ENCODE data around the gene MRPL10. TPM values are rescaled to one million over a fixed set of nuclear protein-coding genes. Genes with fewer than 3 reads are reported as not detected.

MRPL10 gene
- total RNA-seq, 1 donor from 2014 or later: 48.2 TPM

DNA sequence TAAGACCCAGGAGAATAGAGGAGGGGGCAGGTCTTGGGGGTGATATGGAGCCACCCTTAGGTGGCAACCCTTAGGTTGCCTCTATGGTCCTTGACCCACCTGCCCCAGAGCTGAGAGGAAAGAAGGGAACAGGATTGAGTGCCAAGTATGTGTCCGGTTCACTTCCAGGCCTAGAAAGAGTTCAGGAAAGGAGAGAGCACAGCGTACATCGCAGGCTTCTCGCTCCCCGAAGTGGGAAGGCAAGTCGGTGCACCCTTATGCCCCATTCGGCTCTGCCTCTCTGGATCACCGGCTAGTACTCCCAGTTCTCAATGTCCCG is 19.0 kb upstream of the MRPL10 start:
- Histone ChIP-seq H3K9me3 (ENCODE audit: low read depth) (no peaks in the 10 kb centered on the region), H4K20me1 (ENCODE audit: low read depth) (peaks cover 36% of the 10 kb centered on the region), H3K4me1 (peaks cover 19% of the 10 kb centered on the region), H3K79me2 (ENCODE audit: low read depth) (no peaks in the 10 kb centered on the region), H3K4me3 (peak overlapping the region; percentile 46), H2AFZ (replicated peaks) (peak overlapping the region; percentile 83), H3K27ac (no peak overlapping the region), H3K9ac (no peak overlapping the region), H3K36me3 (no peaks in the 10 kb centered on the region), H3K27me3 (peaks cover 100% of the 10 kb centered on the region), H3F3A (ENCODE audit: low read depth) (peaks cover 15% of the 10 kb centered on the region), H3K4me2 (peak overlapping the region; percentile 83)
- H3K27me3 Mint-ChIP-seq (ENCODE audit: insufficient read depth, low read depth): peaks cover 85% of the 10 kb centered on the region
- peak overlapping the region; percentile 82 for H3K4me3 Mint-ChIP-seq
- no peak for TF ChIP-seq EZH2 (IDR thresholded peaks at IDR 0.05)
- TF ChIP-seq EZH2phosphoT487 (IDR thresholded peaks at IDR 0.05): no peak
- TF ChIP-seq, protein P1, sequence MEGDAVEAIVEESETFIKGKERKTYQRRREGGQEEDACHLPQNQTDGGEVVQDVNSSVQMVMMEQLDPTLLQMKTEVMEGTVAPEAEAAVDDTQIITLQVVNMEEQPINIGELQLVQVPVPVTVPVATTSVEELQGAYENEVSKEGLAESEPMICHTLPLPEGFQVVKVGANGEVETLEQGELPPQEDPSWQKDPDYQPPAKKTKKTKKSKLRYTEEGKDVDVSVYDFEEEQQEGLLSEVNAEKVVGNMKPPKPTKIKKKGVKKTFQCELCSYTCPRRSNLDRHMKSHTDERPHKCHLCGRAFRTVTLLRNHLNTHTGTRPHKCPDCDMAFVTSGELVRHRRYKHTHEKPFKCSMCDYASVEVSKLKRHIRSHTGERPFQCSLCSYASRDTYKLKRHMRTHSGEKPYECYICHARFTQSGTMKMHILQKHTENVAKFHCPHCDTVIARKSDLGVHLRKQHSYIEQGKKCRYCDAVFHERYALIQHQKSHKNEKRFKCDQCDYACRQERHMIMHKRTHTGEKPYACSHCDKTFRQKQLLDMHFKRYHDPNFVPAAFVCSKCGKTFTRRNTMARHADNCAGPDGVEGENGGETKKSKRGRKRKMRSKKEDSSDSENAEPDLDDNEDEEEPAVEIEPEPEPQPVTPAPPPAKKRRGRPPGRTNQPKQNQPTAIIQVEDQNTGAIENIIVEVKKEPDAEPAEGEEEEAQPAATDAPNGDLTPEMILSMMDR (IDR thresholded peaks at IDR 0.05): no peak
- peaks cover 17% of the 10 kb centered on the region for H3K4me1 Mint-ChIP-seq
- H3K36me3 Mint-ChIP-seq: peaks cover 2% of the 10 kb centered on the region
- DNase-seq (ENCODE audit: low spot score): no peak
- peaks cover 2% of the 10 kb centered on the region for H3K9me3 Mint-ChIP-seq
- no peak overlapping the region for H3K27ac Mint-ChIP-seq

DNA sequence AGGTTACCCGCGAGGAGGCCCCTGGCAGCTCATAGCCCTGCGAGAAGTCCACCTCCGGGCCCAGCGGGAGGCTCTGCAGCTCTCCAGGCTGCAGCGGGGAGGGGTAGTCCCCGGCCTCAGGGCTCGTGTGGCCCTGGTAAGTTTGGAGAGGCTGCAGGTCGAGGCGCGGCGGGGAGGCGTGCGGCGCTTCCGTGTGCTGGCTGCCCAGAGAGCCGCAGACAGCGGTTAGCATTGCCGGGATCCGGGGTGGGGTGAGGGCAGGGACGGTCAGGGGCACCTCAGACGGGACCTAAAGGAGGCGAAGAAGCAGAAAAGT is 16.8 kb upstream of the MRPL10 start:
- peaks cover 2% of the 10 kb centered on the region for H3K9me3 Mint-ChIP-seq
- peaks cover 19% of the 10 kb centered on the region for H3K4me1 Mint-ChIP-seq
- Histone ChIP-seq H3K27ac (no peak overlapping the region), H4K20me1 (ENCODE audit: low read depth) (peaks cover 32% of the 10 kb centered on the region), H3K27me3 (peaks cover 92% of the 10 kb centered on the region), H3K4me1 (peaks cover 24% of the 10 kb centered on the region), H3K4me2 (peak overlapping the region; percentile 81), H3K79me2 (ENCODE audit: low read depth) (no peaks in the 10 kb centered on the region), H3K9me3 (ENCODE audit: low read depth) (no peaks in the 10 kb centered on the region), H3K4me3 (peak overlapping the region; percentile 12), H3K9ac (no peak overlapping the region), H3K36me3 (no peaks in the 10 kb centered on the region), H3F3A (ENCODE audit: low read depth) (peaks cover 15% of the 10 kb centered on the region), H2AFZ (replicated peaks) (no peak overlapping the region)
- peak; percentile 21 for TF ChIP-seq EZH2phosphoT487 (IDR thresholded peaks at IDR 0.05)
- no peak for TF ChIP-seq EZH2 (IDR thresholded peaks at IDR 0.05)
- no peak overlapping the region for H3K27ac Mint-ChIP-seq
- peaks cover 76% of the 10 kb centered on the region for H3K27me3 Mint-ChIP-seq (ENCODE audit: insufficient read depth, low read depth)
- H3K36me3 Mint-ChIP-seq: peaks cover 2% of the 10 kb centered on the region
- DNase-seq (ENCODE audit: low spot score): peak; percentile 31
- no peak overlapping the region for H3K4me3 Mint-ChIP-seq

DNA sequence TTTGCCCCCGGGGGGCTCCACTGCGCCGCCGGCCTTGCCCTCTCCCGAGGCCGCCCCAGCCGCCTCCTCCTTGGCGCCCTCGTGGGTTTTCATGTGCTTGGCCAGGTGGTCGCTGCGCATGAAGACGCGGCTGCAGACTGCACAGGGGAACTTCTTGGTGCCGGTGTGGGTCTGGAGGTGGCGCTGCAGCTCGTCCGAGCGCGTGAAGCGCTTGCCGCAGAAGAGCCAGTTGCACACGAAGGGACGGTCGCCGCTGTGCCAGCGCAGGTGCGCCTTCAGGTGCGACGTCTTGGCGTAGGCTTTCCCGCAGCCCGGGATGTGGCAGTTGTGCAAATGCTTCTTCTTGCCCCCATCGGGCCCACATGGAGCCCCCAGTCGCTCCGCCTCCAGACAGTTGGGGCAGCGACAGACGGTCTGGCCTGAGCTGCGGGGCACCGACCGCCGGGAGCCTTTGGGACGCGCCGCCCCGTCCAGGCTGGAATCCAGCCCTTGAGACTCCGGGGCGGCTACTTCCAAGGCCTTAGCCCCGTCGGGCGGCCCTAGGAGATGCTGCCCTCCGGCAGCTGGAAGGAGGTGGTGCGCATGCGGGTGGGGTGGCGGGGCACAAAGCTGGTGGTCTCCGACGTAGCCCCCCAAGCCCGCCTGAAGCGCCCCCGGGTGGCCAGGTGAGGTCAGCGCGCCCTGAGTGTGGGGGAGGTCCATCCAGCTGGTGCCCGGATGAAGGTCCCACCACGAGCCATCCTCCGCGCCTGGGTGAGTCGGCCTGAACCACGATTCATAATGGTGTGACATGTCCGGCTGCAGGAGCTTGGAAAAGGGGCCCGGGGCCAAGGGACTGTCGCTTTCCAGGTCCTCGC is 16.2 kb upstream of the MRPL10 start:
- peak overlapping the region; percentile 44 for H3K4me3 ChIP-seq
- peak overlapping the region; percentile 83 for H2AFZ ChIP-seq (replicated peaks)
- no peaks in the 10 kb centered on the region for H3K9me3 ChIP-seq (ENCODE audit: low read depth)
- Mint-ChIP-seq H3K9me3 (peaks cover 2% of the 10 kb centered on the region), H3K36me3 (peaks cover 2% of the 10 kb centered on the region), H3K27ac (no peak overlapping the region), H3K4me1 (peaks cover 23% of the 10 kb centered on the region), H3K27me3 (ENCODE audit: insufficient read depth, low read depth) (peaks cover 71% of the 10 kb centered on the region), H3K4me3 (no peak overlapping the region)
- H3K36me3 ChIP-seq: no peaks in the 10 kb centered on the region
- H3F3A ChIP-seq (ENCODE audit: low read depth): peaks cover 15% of the 10 kb centered on the region
- peaks cover 23% of the 10 kb centered on the region for H3K4me1 ChIP-seq
- H3K79me2 ChIP-seq (ENCODE audit: low read depth): no peaks in the 10 kb centered on the region
- peaks cover 86% of the 10 kb centered on the region for H3K27me3 ChIP-seq
- H4K20me1 ChIP-seq (ENCODE audit: low read depth): peaks cover 29% of the 10 kb centered on the region
- no peak overlapping the region for H3K9ac ChIP-seq
- TF ChIP-seq, protein P1 (IDR thresholded peaks at IDR 0.05): peak; percentile 60
- TF ChIP-seq EZH2phosphoT487 (IDR thresholded peaks at IDR 0.05): peak; percentile 91
- TF ChIP-seq EZH2 (IDR thresholded peaks at IDR 0.05): no peak
- DNase-seq (ENCODE audit: low spot score): peak; percentile 80
- no peak overlapping the region for H3K27ac ChIP-seq
- H3K4me2 ChIP-seq: peak overlapping the region; percentile 81

Data from neural progenitor cell (in vitro differentiated cells).